PC-3 (cell line): ENCODE measurements around the gene TMEM255B.

ENCODE experiments used
- EZH2 ChIP-seq: fragments of 300-600 bp; sonication (generic); IDR thresholded peaks from one replicate; pipeline ENCODE4 v1.6.1; 2017; ENCODE audit warnings: antibody characterized with exemption, mild to moderate bottlenecking, low read length; ENCODE audit not compliant: unreplicated experiment
- TF ChIP-seq, protein P1 (sequence below): fragments of 300-600 bp; sonication (generic); conservative IDR thresholded peaks from 2 replicates; pipeline ENCODE4 v1.5.1; 2017; ENCODE audit warnings: antibody characterized with exemption, low read depth, mild to moderate bottlenecking, low read length

GRCh38 chr13:113784645-113785024, 25.6 kb downstream of the TMEM255B start:
- TF ChIP-seq, protein P1, sequence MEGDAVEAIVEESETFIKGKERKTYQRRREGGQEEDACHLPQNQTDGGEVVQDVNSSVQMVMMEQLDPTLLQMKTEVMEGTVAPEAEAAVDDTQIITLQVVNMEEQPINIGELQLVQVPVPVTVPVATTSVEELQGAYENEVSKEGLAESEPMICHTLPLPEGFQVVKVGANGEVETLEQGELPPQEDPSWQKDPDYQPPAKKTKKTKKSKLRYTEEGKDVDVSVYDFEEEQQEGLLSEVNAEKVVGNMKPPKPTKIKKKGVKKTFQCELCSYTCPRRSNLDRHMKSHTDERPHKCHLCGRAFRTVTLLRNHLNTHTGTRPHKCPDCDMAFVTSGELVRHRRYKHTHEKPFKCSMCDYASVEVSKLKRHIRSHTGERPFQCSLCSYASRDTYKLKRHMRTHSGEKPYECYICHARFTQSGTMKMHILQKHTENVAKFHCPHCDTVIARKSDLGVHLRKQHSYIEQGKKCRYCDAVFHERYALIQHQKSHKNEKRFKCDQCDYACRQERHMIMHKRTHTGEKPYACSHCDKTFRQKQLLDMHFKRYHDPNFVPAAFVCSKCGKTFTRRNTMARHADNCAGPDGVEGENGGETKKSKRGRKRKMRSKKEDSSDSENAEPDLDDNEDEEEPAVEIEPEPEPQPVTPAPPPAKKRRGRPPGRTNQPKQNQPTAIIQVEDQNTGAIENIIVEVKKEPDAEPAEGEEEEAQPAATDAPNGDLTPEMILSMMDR: no peak
- TF ChIP-seq EZH2: no peak
